Thoracic aorta (tissue), 2 donors: ENCODE results near the gene HDC. TPM values are rescaled to one million over a fixed set of nuclear protein-coding genes. Genes with fewer than 3 reads are reported as not detected.

ENCODE experiments used
- ATAC-seq: fragments of 150-250 bp; one replicate; pipeline ENCODE4 v1.8.0; 2017; ENCODE audit warnings: low read depth; ENCODE audit not compliant: insufficient number of reproducible peaks, low FRiP score
- DNase-seq: peaks from one replicate; pipeline ENCODE4 v3.0.0-alpha.2; 2020; ENCODE audit warnings: low spot score
- H3K27ac ChIP-seq, 2 donors: fragments of 200-600 bp; sonication (generic); 1 replicate in 1 of 2; 2 replicates in 1 of 2; pipeline ENCODE4 v1.5.1; 2016; ENCODE audit warnings: mild to moderate bottlenecking in 2 of 2, moderate library complexity in 2 of 2
- H3K27me3 ChIP-seq: fragments of 200-600 bp; sonication (generic); replicated peaks from 2 replicates; pipeline ENCODE4 v1.6.0; 2016; ENCODE audit warnings: mild to moderate bottlenecking; ENCODE audit not compliant: insufficient read depth
- H3K36me3 ChIP-seq: fragments of 200-600 bp; sonication (generic); one replicate; pipeline ENCODE4 v1.5.1; 2016
- H3K4me1 ChIP-seq, 2 donors: fragments of 200-600 bp; sonication (generic); 1 replicate in 1 of 2; 2 replicates in 1 of 2; pipeline versions ENCODE4 v1.5.1 to v1.6.0; 2016; ENCODE audit warnings: low read depth in 2 of 2, mild to moderate bottlenecking in 1 of 2; ENCODE audit not compliant: control insufficient read depth in 1 of 2
- H3K4me3 ChIP-seq: fragments of 200-600 bp; sonication (generic); 2 replicates; pipeline ENCODE4 v1.5.1; 2016; ENCODE audit warnings: mild to moderate bottlenecking
- H3K9me3 ChIP-seq: fragments of 200-600 bp; sonication (generic); 2 replicates; pipeline ENCODE4 v1.5.1; 2016
- CTCF ChIP-seq: fragments of 200-600 bp; sonication (generic); IDR thresholded peaks from one replicate; pipeline ENCODE4 v1.5.1; 2019; ENCODE audit warnings: antibody characterized with exemption
- total RNA-seq, 2 donors: library from RNA; depleted of rRNA; stranded (reverse); fragments of >200 nt; gene quantifications; one replicate each; pipeline versions ENCODE4 v1.1.0 to v1.2.3, GENCODE V29; 2016

HDC gene
- total RNA-seq, 2 donors from 2014 or later, result 4.0 to 8.3 TPM

GRCh38 chr15:50250760-50251394 is 14.6 kb downstream of the HDC start:
- H3K27ac ChIP-seq, result no peak overlapping the region
- no peaks in the 10 kb centered on the region for H3K27me3 ChIP-seq
- no peaks in the 10 kb centered on the region for H3K4me1 ChIP-seq
- ATAC-seq (no peak), DNase-seq (no peak)
- TF ChIP-seq CTCF, result no peak
- H3K36me3 ChIP-seq, result no peaks in the 10 kb centered on the region
- H3K4me3 ChIP-seq, result no peak overlapping the region
- H3K9me3 ChIP-seq, result no peaks in the 10 kb centered on the region

- Histone ChIP-seq H3K27me3 (no peaks in the 10 kb centered on the region), H3K27ac (no peak overlapping the region), H3K4me3 (no peak overlapping the region), H3K4me1 (no peaks in the 10 kb centered on the region), H3K36me3 (no peaks in the 10 kb centered on the region), H3K9me3 (no peaks in the 10 kb centered on the region)
- no peak for TF ChIP-seq CTCF
- no peak for DNase-seq
- no peak for ATAC-seq
These were observed 15.8 kb downstream of the HDC start for GRCh38 chr15:50249704-50250103.

GRCh38 chr15:50248994-50249582 is 16.4 kb downstream of the HDC start:
- TF ChIP-seq CTCF, result no peak
- no peak for DNase-seq
- H3K9me3 ChIP-seq, result no peaks in the 10 kb centered on the region
- no peak overlapping the region for H3K27ac ChIP-seq
- H3K27me3 ChIP-seq, result no peaks in the 10 kb centered on the region
- no peaks in the 10 kb centered on the region for H3K4me1 ChIP-seq
- H3K4me3 ChIP-seq, result no peak overlapping the region
- ATAC-seq, result no peak
- H3K36me3 ChIP-seq, result no peaks in the 10 kb centered on the region

- no peak for ATAC-seq
- Histone ChIP-seq H3K36me3 (no peaks in the 10 kb centered on the region), H3K4me1 (no peaks in the 10 kb centered on the region), H3K4me3 (peak overlapping the region; percentile 19), H3K27me3 (no peaks in the 10 kb centered on the region), H3K9me3 (no peaks in the 10 kb centered on the region), H3K27ac (no peak overlapping the region)
- no peak for DNase-seq
- no peak for TF ChIP-seq CTCF
These were observed 17.5 kb downstream of the HDC start for GRCh38 chr15:50247819-50248655.

GRCh38 chr15:50246631-50247030 is 18.9 kb downstream of the HDC start:
- no peaks in the 10 kb centered on the region for H3K9me3 ChIP-seq
- no peak overlapping the region for H3K4me3 ChIP-seq
- ATAC-seq (no peak), DNase-seq (no peak)
- no peaks in the 10 kb centered on the region for H3K27me3 ChIP-seq
- no peaks in the 10 kb centered on the region for H3K4me1 ChIP-seq
- TF ChIP-seq CTCF, result no peak
- H3K27ac ChIP-seq, result no peak overlapping the region
- no peaks in the 10 kb centered on the region for H3K36me3 ChIP-seq
